ENCODE measurements around the gene ZNRF2. TPM values are rescaled to one million over a fixed set of nuclear protein-coding genes. Genes with fewer than 3 reads are reported as not detected.

ZNRF2 gene
- total and polyA plus RNA-seq, 2 of the 13 experiments (the other 11 are each of a cell fraction or from before 2014, with no cell fraction given) = 3.5 to 7.7 TPM

GRCh38 chr7:30304177-30304884 lies 19.9 kb downstream of the ZNRF2 start:
- H3K79me2 ChIP-seq (ENCODE audit: insufficient read depth, low read length) = peaks cover 62% of the 10 kb centered on the region
- no TSS peak for BruUV-seq (replicated peaks)
- H3K4me1 ChIP-seq (ENCODE audit: insufficient read depth, low read length) = peaks cover 34% of the 10 kb centered on the region
- TF ChIP-seq MAFK (conservative IDR thresholded peaks at IDR 0.05 in 1 of 2, IDR thresholded peaks at IDR 0.05 in 1 of 2; ENCODE audit: low read length in 2 of 2) (peak; percentile 30 to 33; a peak in 1 of 4 replicates), PRMT3 (CRISPR knock-in tag; IDR thresholded peaks at IDR 0.05; ENCODE audit: borderline replicate concordance, low read depth) (no peak)
- in situ Hi-C loops (cut with HindIII; ENCODE audit: extremely low pct_ligation_motif_present, low pct_unique_long_range_greater_than_20kb) (no loop called here), intact Hi-C loops (cut with micrococcal nuclease; ENCODE audit: unreplicated experiment) (no loop called here)
- FAIRE-seq (no peak), ATAC-seq (no peak), DNase-seq (ENCODE audit: low spot score) (peak; percentile 37)
- H3K9me3 ChIP-seq (ENCODE audit: low read length) = no peaks in the 10 kb centered on the region
- H3K4me2 ChIP-seq (ENCODE audit: low read depth, low read length) = 0 out of 2 replicates have a peak overlapping the region, but pooled peaks have one; percentile 5
- no peak overlapping the region for H2AFZ ChIP-seq (ENCODE audit: low read length)
- H3K27ac ChIP-seq (ENCODE audit: extremely low read length, insufficient read depth, low read length) = no peak overlapping the region
- no peak overlapping the region for H3K9ac ChIP-seq (ENCODE audit: insufficient read depth, low read depth, low read length)
- no peak overlapping the region for H3K4me3 ChIP-seq (replicated peaks in 1 of 3; ENCODE audit: insufficient read depth in 1 of 3, low read depth in 2 of 3, low read length in 3 of 3)
- WGBS (ENCODE audit: low lambda C conversion rate) = 43% methylated on average over 1 of the region's 1 CpG
- no peaks in the 10 kb centered on the region for H3K27me3 ChIP-seq (ENCODE audit: control insufficient read depth in 1 of 2, insufficient read depth in 2 of 2, low read length in 2 of 2)
- ChIA-PET POLR2A (no interaction called here), CTCF (ENCODE audit: low intra/inter-chr PET ratio, low total read pairs) (no interaction called here)
- H3K36me3 ChIP-seq (replicated peaks in 1 of 2; ENCODE audit: control insufficient read depth in 1 of 2, insufficient read depth in 2 of 2, low read length in 2 of 2) = no peaks in the 10 kb centered on the region
- no peaks in the 10 kb centered on the region for H4K20me1 ChIP-seq (ENCODE audit: insufficient read depth, low read length)

GRCh38 chr7:30306976-30307375 lies 22.6 kb downstream of the ZNRF2 start:
- Histone ChIP-seq H3K4me3 (replicated peaks in 1 of 3; ENCODE audit: insufficient read depth in 1 of 3, low read depth in 2 of 3, low read length in 3 of 3) (no peak overlapping the region), H3K27me3 (ENCODE audit: control insufficient read depth in 1 of 2, insufficient read depth in 2 of 2, low read length in 2 of 2) (no peaks in the 10 kb centered on the region), H3K4me2 (ENCODE audit: low read depth, low read length) (no peak overlapping the region), H3K9ac (ENCODE audit: insufficient read depth, low read depth, low read length) (no peak overlapping the region), H3K79me2 (ENCODE audit: insufficient read depth, low read length) (peaks cover 79% of the 10 kb centered on the region), H2AFZ (ENCODE audit: low read length) (no peak overlapping the region), H3K9me3 (ENCODE audit: low read length) (no peaks in the 10 kb centered on the region), H3K4me1 (ENCODE audit: insufficient read depth, low read length) (peaks cover 42% of the 10 kb centered on the region), H3K27ac (ENCODE audit: extremely low read length, insufficient read depth, low read length) (no peak overlapping the region), H4K20me1 (ENCODE audit: insufficient read depth, low read length) (no peaks in the 10 kb centered on the region), H3K36me3 (replicated peaks in 1 of 2; ENCODE audit: control insufficient read depth in 1 of 2, insufficient read depth in 2 of 2, low read length in 2 of 2) (no peaks in the 10 kb centered on the region)
- no peak for DNase-seq (ENCODE audit: low spot score)
- no peak for FAIRE-seq
- BruUV-seq (replicated peaks) = no TSS peak
- CTCF ChIA-PET (ENCODE audit: low intra/inter-chr PET ratio, low total read pairs) = no interaction called here
- no peak for ATAC-seq
- WGBS (ENCODE audit: low lambda C conversion rate) = 84% methylated on average over 1 of the region's 1 CpG
- intact Hi-C loops (cut with micrococcal nuclease; ENCODE audit: unreplicated experiment) = no loop called here
- in situ Hi-C loops (cut with HindIII; ENCODE audit: extremely low pct_ligation_motif_present, low pct_unique_long_range_greater_than_20kb) = no loop called here
- POLR2A ChIA-PET = no interaction called here
- no peak for TF ChIP-seq LCORL (IDR thresholded peaks at IDR 0.05)
- no peak for TF ChIP-seq LCORL (CRISPR knock-in tag; IDR thresholded peaks at IDR 0.05)
- TF ChIP-seq ZNF234 (CRISPR knock-in tag; conservative IDR thresholded peaks at IDR 0.05) = no peak
- TF ChIP-seq E2F5 (CRISPR knock-in tag; conservative IDR thresholded peaks at IDR 0.05) = no peak
- no peak for TF ChIP-seq NPAS2 (CRISPR knock-in tag; IDR thresholded peaks at IDR 0.05; ENCODE audit: borderline replicate concordance)
- TF ChIP-seq POGZ (CRISPR knock-in tag; IDR thresholded peaks at IDR 0.05) = no peak
- no peak for TF ChIP-seq THYN1 (CRISPR knock-in tag; IDR thresholded peaks at IDR 0.05; ENCODE audit: borderline replicate concordance, low read depth)
- no peak for TF ChIP-seq ZNF572 (CRISPR knock-in tag; IDR thresholded peaks at IDR 0.05)
- no peak for TF ChIP-seq NBN (conservative IDR thresholded peaks at IDR 0.05)
- no peak for TF ChIP-seq BRCA1 (CRISPR knock-in tag; IDR thresholded peaks at IDR 0.05)
- no peak for TF ChIP-seq ZBTB49 (CRISPR knock-in tag; IDR thresholded peaks at IDR 0.05; ENCODE audit: borderline replicate concordance)
- no peak for TF ChIP-seq ZNF749 (CRISPR knock-in tag; IDR thresholded peaks at IDR 0.05; ENCODE audit: borderline replicate concordance)
- TF ChIP-seq ARHGAP35 (CRISPR knock-in tag; IDR thresholded peaks at IDR 0.05; ENCODE audit: borderline replicate concordance) = no peak

All from HepG2 (cell line).